Adrenal gland (tissue), 12 donors: ENCODE data around the gene PSG1. TPM values are rescaled to one million over a fixed set of nuclear protein-coding genes. Genes with fewer than 3 reads are reported as not detected.
"Not testable (repeated sequence)": the region's sequence is repeated elsewhere in the genome, so short reads cannot be mapped to it uniquely, and the experiment has no call there.

Source experiments
- DNase-seq, 7 donors: peaks; one replicate each; pipeline ENCODE4 v3.0.0-alpha.2; 2019 to 2020
- H3K27ac ChIP-seq, 5 donors: fragments of 200-600 bp; sonication (generic) in 4 of 5; 1 replicate in 3 of 5; 2 replicates in 2 of 5; pipeline versions ENCODE4 v1.5.1 to v1.8.0; 2016 to 2020; ENCODE audit warnings: mild to moderate bottlenecking in 1 of 5
- H3K27me3 ChIP-seq: fragments of 200-600 bp; 2 replicates; pipeline ENCODE4 v1.8.0; 2021
- H3K36me3 ChIP-seq, 2 donors: fragments of 200-600 bp; replicated peaks in 1 of 2; 1 replicate in 1 of 2; 2 replicates in 1 of 2; pipeline versions ENCODE4 v1.5.1 to v1.8.0; 2018 to 2022
- H3K4me1 ChIP-seq, 2 donors: fragments of 200-600 bp; replicated peaks in 1 of 2; 1 replicate in 1 of 2; 2 replicates in 1 of 2; pipeline versions ENCODE4 v1.5.1 to v1.8.0; 2018 to 2021
- H3K4me3 ChIP-seq, 4 donors: fragments of 200-600 bp; sonication (generic) in 3 of 4; one replicate each; pipeline ENCODE4 v1.5.1; 2016 to 2018
- H3K9me3 ChIP-seq, 3 donors: fragments of 200-600 bp; sonication (generic) in 1 of 3; replicated peaks in 1 of 3; 1 replicate in 2 of 3; 2 replicates in 1 of 3; pipeline versions ENCODE4 v1.5.1 to v1.8.0; 2016 to 2021
- POLR2A ChIP-seq, 2 donors: fragments of 450-650 bp; IDR thresholded peaks; one replicate each; pipeline ENCODE4 v1.6.1; 2017; ENCODE audit warnings: antibody characterized with exemption in 2 of 2, mild to moderate bottlenecking in 2 of 2, moderate library complexity in 1 of 2
- WGBS, 4 donors: extraction: QIAGEN DNeasy Blood & Tissue Kit in 2 of 4; methylation state at CpG; one replicate each; pipeline versions ENCODE4 v1.1.5 to v1.1.7; 2013 to 2017; 5-methylcytosine and 5-hydroxymethylcytosine counted together
- intact Hi-C, 2 donors: fragments of 100-400 bp; cut with DNase I; formaldehyde crosslinking; loops; one replicate each; pipeline versions ENCODE4 v1.14.1 to v1.15.0; 2022 to 2023
- polyA plus RNA-seq, 3 donors: library from polyadenylated mRNA; stranded (reverse); fragments of 200-250 nt in 2 of 3; fragments of 350-450 nt in 1 of 3; fragmentation: Illumina TruSeq in 1 of 3; extraction: RNeasy Lipid Tissue Mini Kit (QIAGEN cat#74804) in 1 of 3; gene quantifications; one replicate each; pipeline ENCODE4 v1.2.3, GENCODE V29; 2013 to 2014
- total RNA-seq, 9 donors: library from RNA; depleted of rRNA in 4 of 9; stranded (reverse); fragments of >200 nt in 4 of 9; fragments of 120-200 nt in 1 of 9; fragmentation: NEBNext Ultra II Directional in 1 of 9; extraction: Animal tissue kit (Norgen Biotek cat#: 25700) in 1 of 9; gene quantifications; one replicate each; pipeline versions ENCODE4 v1.1.0 to v1.2.4, GENCODE V29; 2013 to 2023
- TF ChIP-seq, protein P1 (sequence below), 6 experiments: fragments of 450-650 bp in 4 of 6; fragments of 200-600 bp in 2 of 6; sonication (generic) in 1 of 6; IDR thresholded peaks; 1 replicate in 5 of 6; 2 replicates in 1 of 6; pipeline versions ENCODE4 v1.5.1 to v1.8.0; 2016 to 2021; ENCODE audit warnings: antibody characterized with exemption in 6 of 6, mild to moderate bottlenecking in 2 of 6, moderate library complexity in 1 of 6
- donor health status: healthy with polysubstance abuse.
- donor health status: Bipolar disorder and iron deficiency.
- donor health status: DM: yes; HTN: yes; CAD: no.
- donor health status: DM: no; HTN: no; CAD: no.
- donor health status: DM: no; HTN: no; CAD: no.
- donor health status: DM: yes; HTN: yes; CAD: no.

The PSG1 gene
- total and polyA plus RNA-seq, 12 donors, result 0.11 TPM; not detected in 11

DNA sequence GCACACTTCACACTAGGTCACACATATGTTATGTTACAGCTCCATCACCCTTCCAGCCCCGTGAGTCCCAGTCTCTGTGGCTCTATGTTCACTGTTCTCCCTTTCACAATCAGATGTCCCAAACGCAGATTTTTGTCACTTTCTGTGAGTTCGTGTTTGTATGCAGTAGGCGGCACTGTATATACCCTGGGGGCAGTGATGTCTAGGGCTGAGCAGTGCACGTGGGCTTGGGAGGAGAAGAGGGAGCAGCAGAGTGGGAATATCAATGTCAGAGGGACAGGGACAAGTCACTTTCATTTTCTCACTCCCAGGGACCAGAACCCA, 22.0 kb downstream of the PSG1 start:
- Histone ChIP-seq H3K4me3 (no peak overlapping the region), H3K9me3 (no peaks in the 10 kb centered on the region), H3K27me3 (no peaks in the 10 kb centered on the region), H3K27ac (no peak overlapping the region), H3K4me1 (no peaks in the 10 kb centered on the region), H3K36me3 (no peaks in the 10 kb centered on the region)
- intact Hi-C loops, result no loop called here
- DNase-seq, result no peak
- TF ChIP-seq POLR2A (IDR thresholded peaks at IDR 0.05), result no peak
- TF ChIP-seq, protein P1, sequence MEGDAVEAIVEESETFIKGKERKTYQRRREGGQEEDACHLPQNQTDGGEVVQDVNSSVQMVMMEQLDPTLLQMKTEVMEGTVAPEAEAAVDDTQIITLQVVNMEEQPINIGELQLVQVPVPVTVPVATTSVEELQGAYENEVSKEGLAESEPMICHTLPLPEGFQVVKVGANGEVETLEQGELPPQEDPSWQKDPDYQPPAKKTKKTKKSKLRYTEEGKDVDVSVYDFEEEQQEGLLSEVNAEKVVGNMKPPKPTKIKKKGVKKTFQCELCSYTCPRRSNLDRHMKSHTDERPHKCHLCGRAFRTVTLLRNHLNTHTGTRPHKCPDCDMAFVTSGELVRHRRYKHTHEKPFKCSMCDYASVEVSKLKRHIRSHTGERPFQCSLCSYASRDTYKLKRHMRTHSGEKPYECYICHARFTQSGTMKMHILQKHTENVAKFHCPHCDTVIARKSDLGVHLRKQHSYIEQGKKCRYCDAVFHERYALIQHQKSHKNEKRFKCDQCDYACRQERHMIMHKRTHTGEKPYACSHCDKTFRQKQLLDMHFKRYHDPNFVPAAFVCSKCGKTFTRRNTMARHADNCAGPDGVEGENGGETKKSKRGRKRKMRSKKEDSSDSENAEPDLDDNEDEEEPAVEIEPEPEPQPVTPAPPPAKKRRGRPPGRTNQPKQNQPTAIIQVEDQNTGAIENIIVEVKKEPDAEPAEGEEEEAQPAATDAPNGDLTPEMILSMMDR (IDR thresholded peaks at IDR 0.05), result no peak
- whole genome bisulfite sequencing, 4 donors, result 62 to 72% (median 70%) methylated on average over 5 of the region's 5 CpGs

DNA sequence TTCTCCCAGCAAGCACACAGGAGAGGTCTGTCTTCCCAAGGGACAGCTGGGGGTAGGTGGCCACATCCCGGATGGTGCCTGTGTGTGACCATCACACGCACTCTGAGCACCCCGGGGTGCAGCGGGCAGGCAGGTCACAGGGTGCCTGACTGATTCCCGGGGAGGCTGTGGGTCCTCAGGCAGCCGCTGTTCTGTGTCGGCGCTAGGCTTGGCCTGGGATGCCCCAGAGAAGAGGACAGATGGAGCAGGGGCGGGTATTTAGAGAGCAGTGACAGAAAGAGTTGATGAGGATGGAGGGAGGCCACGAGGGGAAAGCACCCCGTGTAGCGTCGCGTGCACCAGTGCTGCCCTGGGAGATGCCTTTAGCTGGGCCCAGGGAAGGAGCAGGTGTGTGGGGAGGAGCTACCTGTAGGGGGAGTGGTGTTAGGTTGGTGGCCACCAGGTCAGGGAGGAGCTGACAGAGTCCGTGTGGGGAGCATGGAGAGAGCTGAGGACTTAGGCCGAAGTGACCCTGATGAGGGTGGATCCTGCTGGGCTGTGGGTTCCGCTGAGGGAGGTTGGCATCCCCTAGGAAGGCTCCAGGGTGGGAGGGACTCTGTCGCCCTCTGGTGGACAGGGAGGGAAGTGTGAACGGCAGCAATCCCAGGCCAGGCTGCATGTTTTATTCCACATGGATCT, 22.5 kb downstream of the PSG1 start:
- H3K27ac ChIP-seq, H3K4me3 ChIP-seq, H3K4me1 ChIP-seq, intact Hi-C loops, H3K27me3 ChIP-seq, H3K9me3 ChIP-seq, H3K36me3 ChIP-seq: not testable (repeated sequence)
- WGBS, 4 donors, result 78 to 85% (median 81%) methylated on average over 9 to 19 of the region's 19 CpGs
- DNase-seq, result peak in 1 of 7 donors; percentile 46
- TF ChIP-seq, protein P1 (IDR thresholded peaks at IDR 0.05), result peak in 3 of 6 experiments; percentile 22 to 46 (median 31)

DNA sequence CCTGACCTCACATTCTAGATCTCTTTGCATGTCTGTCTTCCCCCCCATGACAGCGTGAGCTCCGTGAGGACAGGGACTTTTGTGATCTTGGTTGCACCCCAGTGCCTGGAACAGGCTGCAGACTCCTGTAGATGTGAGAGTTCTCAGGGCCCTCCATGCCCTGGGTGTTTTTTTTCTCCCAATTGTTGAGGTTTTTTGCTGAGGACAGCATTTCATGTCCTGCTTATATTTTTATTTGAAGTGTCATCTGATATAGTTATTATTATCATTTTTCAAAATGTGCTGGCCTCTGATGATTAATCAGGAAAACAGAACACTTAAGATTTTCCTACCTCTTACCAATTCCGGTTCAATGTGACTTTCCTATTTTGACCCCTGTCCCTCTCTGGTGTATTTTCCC, 24.8 kb downstream of the PSG1 start:
- H3K36me3 ChIP-seq, intact Hi-C loops, H3K4me1 ChIP-seq, DNase-seq, H3K9me3 ChIP-seq, H3K27ac ChIP-seq, H3K4me3 ChIP-seq, H3K27me3 ChIP-seq: not testable (repeated sequence)
- WGBS, 4 donors, result 65 to 94% (median 77%) methylated on average over 1 to 2 of the region's 3 CpGs

DNA sequence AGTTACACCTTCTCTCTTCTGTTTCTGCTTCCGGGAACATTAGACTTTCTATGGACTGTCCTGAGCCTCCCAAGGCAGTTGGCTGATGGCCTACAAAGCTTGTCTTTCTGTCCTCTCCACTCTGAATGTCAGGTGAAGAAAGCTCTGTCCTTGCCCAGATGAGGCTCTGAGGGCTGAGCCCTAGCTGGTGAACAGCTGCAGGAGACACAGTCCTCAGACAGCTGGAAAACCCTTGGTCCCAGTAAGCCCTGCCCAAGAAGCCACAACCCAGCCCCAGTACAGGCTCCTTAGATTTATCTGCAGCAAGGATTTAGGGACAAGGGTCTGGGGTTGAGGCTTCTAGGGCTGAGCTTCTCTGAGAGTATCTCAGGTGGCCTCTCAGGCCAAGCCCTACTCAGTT, 26.3 kb downstream of the PSG1 start:
- H3K27ac ChIP-seq, H3K36me3 ChIP-seq, H3K4me3 ChIP-seq, intact Hi-C loops, H3K27me3 ChIP-seq, DNase-seq, H3K9me3 ChIP-seq, H3K4me1 ChIP-seq: not testable (repeated sequence)
- 88 to 90% (median 89%) methylated on average over 1 of the region's 1 CpG for WGBS, 4 donors

DNA sequence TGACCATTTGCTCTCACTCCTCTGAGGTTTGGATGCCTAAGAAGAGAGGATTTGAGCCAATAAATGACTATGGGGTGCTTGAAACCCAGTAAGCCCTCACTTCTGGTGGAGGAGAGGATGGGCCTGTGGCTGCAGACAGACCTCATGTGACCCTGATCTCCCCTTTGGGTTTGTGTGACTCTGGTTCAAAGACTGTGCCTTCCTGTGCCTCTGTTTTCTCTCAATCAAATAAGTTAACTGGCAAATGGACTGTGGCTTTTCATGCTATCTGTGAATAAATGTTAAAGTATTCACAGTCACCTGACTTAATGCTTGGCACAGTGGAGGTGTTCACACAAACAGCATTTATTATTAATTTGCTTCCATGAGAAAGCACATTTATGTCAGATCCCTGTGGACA, 26.7 kb downstream of the PSG1 start:
- intact Hi-C loops, H3K36me3 ChIP-seq, H3K9me3 ChIP-seq, H3K4me1 ChIP-seq, H3K27ac ChIP-seq, H3K4me3 ChIP-seq, DNase-seq, H3K27me3 ChIP-seq: not testable (repeated sequence)

GRCh38 chr19:42851718-42852280, 27.7 kb downstream of the PSG1 start:
- DNase-seq, H3K9me3 ChIP-seq, H3K4me3 ChIP-seq, H3K4me1 ChIP-seq, H3K36me3 ChIP-seq, intact Hi-C loops, H3K27me3 ChIP-seq: not testable (repeated sequence)
- 48 to 82% (median 74%) methylated on average over 1 of the region's 1 CpG for WGBS, 4 donors
- peak overlapping the region in 1 of 5 donors; percentile 72 for H3K27ac ChIP-seq
